ENCODE data around the gene IL27RA.

Gene IL27RA

DNA sequence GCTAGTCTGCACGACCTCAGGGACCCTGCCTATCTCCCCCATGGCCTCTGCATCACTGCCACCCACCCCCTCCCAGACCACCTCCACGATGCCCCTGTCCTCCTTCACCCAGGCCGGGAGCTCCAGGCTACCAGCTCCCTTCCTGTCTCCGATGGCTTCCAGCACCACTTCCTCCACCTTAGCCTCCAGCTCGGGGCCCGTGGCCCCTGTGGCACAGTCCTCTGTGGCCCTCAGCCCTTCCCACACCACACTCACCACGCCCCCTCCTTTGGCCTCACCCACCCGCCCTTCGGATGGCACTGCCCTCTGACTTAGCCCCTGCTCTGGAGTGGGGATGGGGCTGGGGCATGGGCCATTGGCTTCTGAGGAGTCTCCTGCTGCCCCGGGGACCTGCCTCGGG is 23.2 kb downstream of the IL27RA start:
- no peaks in the 10 kb centered on the region for H3F3A ChIP-seq (ENCODE audit: low read depth)
- H3K4me1 ChIP-seq (ENCODE audit: insufficient read depth, low read length, poor library complexity, severe bottlenecking): no peaks in the 10 kb centered on the region
- H3K4me2 ChIP-seq (ENCODE audit: low read depth, low read length, poor library complexity, severe bottlenecking): no peak overlapping the region
- H3K27me3 ChIP-seq (ENCODE audit: insufficient read depth, low read length, poor library complexity, severe bottlenecking): no peaks in the 10 kb centered on the region
- H3K4me3 ChIP-seq (ENCODE audit: low read length, poor library complexity, severe bottlenecking): no peak overlapping the region
- H3K36me3 ChIP-seq (ENCODE audit: insufficient read depth, low read length): peaks cover 6% of the 10 kb centered on the region; the same call in 1 of the 2 replicates
- TF ChIP-seq EZH2phosphoT487 (IDR thresholded peaks at IDR 0.05; ENCODE audit: borderline replicate concordance): no peak
- TF ChIP-seq, protein P1, sequence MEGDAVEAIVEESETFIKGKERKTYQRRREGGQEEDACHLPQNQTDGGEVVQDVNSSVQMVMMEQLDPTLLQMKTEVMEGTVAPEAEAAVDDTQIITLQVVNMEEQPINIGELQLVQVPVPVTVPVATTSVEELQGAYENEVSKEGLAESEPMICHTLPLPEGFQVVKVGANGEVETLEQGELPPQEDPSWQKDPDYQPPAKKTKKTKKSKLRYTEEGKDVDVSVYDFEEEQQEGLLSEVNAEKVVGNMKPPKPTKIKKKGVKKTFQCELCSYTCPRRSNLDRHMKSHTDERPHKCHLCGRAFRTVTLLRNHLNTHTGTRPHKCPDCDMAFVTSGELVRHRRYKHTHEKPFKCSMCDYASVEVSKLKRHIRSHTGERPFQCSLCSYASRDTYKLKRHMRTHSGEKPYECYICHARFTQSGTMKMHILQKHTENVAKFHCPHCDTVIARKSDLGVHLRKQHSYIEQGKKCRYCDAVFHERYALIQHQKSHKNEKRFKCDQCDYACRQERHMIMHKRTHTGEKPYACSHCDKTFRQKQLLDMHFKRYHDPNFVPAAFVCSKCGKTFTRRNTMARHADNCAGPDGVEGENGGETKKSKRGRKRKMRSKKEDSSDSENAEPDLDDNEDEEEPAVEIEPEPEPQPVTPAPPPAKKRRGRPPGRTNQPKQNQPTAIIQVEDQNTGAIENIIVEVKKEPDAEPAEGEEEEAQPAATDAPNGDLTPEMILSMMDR (conservative IDR thresholded peaks at IDR 0.05; ENCODE audit: low read length): no peak
- H3K9me2 ChIP-seq (replicated peaks; ENCODE audit: low read depth, low read length): no peaks in the 10 kb centered on the region
- H3K9ac ChIP-seq (ENCODE audit: low read depth, low read length, poor library complexity, severe bottlenecking): no peak overlapping the region
- no peak overlapping the region for H2AFZ ChIP-seq (ENCODE audit: low read length)
- H3K79me2 ChIP-seq (ENCODE audit: insufficient read depth, low read length): no peaks in the 10 kb centered on the region
- no peaks in the 10 kb centered on the region for H3K9me3 ChIP-seq (ENCODE audit: insufficient read depth, low read depth, low read length)
- no peaks in the 10 kb centered on the region for H4K20me1 ChIP-seq (ENCODE audit: insufficient read depth, low read length, poor library complexity, severe bottlenecking)

DNA sequence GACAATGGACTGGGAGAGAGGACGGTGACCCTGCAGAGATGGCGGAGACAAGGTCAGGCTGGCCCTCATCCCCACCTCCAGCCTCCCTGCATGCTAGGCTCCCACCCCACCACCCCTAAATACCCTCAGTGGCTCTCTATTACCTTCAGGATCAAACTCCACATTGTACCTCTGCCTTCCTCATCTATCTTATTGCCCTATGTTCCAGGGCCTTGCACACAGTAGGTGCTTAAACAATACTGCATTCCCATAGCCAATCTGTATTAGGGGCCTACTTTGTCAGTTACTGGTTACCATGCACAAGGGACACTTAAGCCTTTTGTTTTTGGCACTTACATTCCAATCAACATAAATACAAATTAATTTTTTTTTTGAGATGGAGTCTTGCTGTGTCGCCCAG is 23.8 kb downstream of the IL27RA start:
- Histone ChIP-seq H3K27me3 (ENCODE audit: insufficient read depth, low read length, poor library complexity, severe bottlenecking) (no peaks in the 10 kb centered on the region), H3K4me1 (ENCODE audit: insufficient read depth, low read length, poor library complexity, severe bottlenecking) (no peaks in the 10 kb centered on the region), H3K4me2 (ENCODE audit: low read depth, low read length, poor library complexity, severe bottlenecking) (no peak overlapping the region), H3K4me3 (ENCODE audit: low read length, poor library complexity, severe bottlenecking) (no peak overlapping the region), H4K20me1 (ENCODE audit: insufficient read depth, low read length, poor library complexity, severe bottlenecking) (no peaks in the 10 kb centered on the region), H3K9ac (ENCODE audit: low read depth, low read length, poor library complexity, severe bottlenecking) (no peak overlapping the region), H2AFZ (ENCODE audit: low read length) (no peak overlapping the region), H3F3A (ENCODE audit: low read depth) (no peaks in the 10 kb centered on the region), H3K79me2 (ENCODE audit: insufficient read depth, low read length) (no peaks in the 10 kb centered on the region), H3K36me3 (ENCODE audit: insufficient read depth, low read length) (peaks cover 4% of the 10 kb centered on the region; the same call in 1 of the 2 replicates), H3K9me2 (replicated peaks; ENCODE audit: low read depth, low read length) (no peaks in the 10 kb centered on the region), H3K9me3 (ENCODE audit: insufficient read depth, low read depth, low read length) (no peaks in the 10 kb centered on the region)
- TF ChIP-seq EZH2phosphoT487 (IDR thresholded peaks at IDR 0.05; ENCODE audit: borderline replicate concordance): no peak
- TF ChIP-seq, protein P1 (conservative IDR thresholded peaks at IDR 0.05; ENCODE audit: low read length): no peak

DNA sequence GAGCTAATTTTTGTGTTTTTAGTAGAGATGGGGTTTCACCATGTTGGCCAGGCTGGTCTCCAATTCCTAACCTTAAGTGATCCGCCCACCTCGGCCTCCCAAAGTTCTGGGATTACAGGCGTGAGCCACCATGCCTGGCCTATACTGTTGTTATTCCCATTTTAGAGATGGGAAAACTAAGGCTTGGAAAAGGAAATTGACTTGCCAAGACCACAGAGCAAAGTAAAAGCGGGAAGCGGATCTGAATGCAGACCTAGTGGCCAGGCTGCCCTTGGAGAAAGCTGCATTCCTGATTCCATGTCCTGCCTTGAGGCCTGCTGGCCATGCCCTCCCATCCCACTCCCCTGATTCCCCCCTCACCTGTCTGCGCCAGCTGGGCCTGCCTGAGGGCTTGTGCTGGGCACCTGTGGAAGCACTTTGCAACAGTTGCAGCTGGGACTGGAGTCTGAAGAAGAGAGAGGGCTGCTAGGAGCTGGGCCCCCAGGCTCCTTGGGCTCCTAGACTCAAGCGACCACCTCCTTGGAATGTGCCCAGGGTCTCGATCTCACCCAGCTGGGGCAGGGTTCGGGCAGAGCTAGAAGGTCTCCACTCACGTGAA is 24.6 kb downstream of the IL27RA start:
- Histone ChIP-seq H4K20me1 (ENCODE audit: insufficient read depth, low read length, poor library complexity, severe bottlenecking) (no peaks in the 10 kb centered on the region), H3K27me3 (ENCODE audit: insufficient read depth, low read length, poor library complexity, severe bottlenecking) (no peaks in the 10 kb centered on the region), H3K4me3 (ENCODE audit: low read length, poor library complexity, severe bottlenecking) (no peak overlapping the region), H3K79me2 (ENCODE audit: insufficient read depth, low read length) (no peaks in the 10 kb centered on the region), H3K9me2 (replicated peaks; ENCODE audit: low read depth, low read length) (no peaks in the 10 kb centered on the region), H3K9ac (ENCODE audit: low read depth, low read length, poor library complexity, severe bottlenecking) (no peak overlapping the region), H3K4me2 (ENCODE audit: low read depth, low read length, poor library complexity, severe bottlenecking) (no peak overlapping the region), H3K9me3 (ENCODE audit: insufficient read depth, low read depth, low read length) (no peaks in the 10 kb centered on the region), H3F3A (ENCODE audit: low read depth) (no peaks in the 10 kb centered on the region), H3K36me3 (ENCODE audit: insufficient read depth, low read length) (no peaks in the 10 kb centered on the region; the same call in 1 of the 2 replicates), H2AFZ (ENCODE audit: low read length) (no peak overlapping the region), H3K4me1 (ENCODE audit: insufficient read depth, low read length, poor library complexity, severe bottlenecking) (no peaks in the 10 kb centered on the region)
- TF ChIP-seq, protein P1 (conservative IDR thresholded peaks at IDR 0.05; ENCODE audit: low read length): no peak
- no peak for TF ChIP-seq EZH2phosphoT487 (IDR thresholded peaks at IDR 0.05; ENCODE audit: borderline replicate concordance)
